NCI-H2196 treated with DMSO at 0.1 percent for 48 hours (cell line): ENCODE data around the gene RFNG.

ENCODE experiments used
- DNase-seq: peaks from one replicate; lab custom pipeline; 2025; ENCODE audit not compliant: unreplicated experiment; lab: John Stamatoyannopoulos, UW

RFNG gene

DNA sequence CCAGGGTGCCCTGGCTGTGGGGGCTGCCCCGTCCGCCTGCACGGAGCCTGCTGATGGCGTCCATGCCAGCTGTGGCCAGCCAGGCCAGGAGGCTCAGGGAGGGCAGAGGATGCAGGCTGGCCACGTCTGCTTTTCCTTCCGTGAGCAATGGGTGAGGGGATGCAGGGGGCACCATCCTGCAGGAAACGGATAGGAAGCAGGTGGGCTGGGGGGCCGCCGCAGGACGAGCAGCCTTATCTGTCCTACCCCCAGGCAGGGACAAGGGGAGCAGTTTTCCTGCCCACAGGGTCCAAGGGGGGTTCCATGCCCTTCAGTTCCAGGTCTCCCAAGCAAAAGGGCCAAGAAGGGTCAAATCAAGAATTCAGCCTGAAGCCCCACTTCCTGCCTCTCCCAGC lies 7.2 kb upstream of the RFNG start:
- no peak for DNase-seq

DNA sequence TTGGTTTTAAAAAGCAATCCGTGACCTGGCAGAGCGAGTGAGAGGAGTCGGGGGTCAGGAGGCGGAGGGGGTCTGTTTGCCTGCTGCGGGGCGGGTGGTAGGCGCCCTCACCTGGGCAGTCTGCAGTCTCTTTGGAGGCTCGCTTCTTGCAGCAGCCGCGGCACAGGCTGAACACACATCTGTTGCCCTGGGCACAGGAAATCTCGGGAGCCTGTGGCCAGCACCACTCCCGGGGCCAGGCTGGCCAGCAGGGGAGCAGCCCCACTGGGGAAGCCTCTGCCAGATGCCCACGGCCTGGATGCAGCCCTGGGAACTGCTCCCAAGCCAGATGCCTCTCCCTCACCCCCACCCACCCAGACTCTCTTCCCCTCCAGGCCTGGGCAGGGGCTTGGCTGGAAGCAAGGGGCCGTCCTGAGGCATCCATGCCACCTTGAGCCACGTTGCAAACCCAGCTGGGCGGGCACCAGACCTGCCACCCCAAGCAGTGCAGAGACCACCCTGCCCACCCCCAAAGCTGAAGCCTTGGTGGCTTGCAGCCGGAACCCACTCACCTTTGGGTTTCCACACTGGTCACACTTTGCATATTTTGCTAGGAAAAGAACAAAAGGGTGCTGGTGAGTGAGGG lies 6.7 kb upstream of the RFNG start:
- DNase-seq: no peak

DNA sequence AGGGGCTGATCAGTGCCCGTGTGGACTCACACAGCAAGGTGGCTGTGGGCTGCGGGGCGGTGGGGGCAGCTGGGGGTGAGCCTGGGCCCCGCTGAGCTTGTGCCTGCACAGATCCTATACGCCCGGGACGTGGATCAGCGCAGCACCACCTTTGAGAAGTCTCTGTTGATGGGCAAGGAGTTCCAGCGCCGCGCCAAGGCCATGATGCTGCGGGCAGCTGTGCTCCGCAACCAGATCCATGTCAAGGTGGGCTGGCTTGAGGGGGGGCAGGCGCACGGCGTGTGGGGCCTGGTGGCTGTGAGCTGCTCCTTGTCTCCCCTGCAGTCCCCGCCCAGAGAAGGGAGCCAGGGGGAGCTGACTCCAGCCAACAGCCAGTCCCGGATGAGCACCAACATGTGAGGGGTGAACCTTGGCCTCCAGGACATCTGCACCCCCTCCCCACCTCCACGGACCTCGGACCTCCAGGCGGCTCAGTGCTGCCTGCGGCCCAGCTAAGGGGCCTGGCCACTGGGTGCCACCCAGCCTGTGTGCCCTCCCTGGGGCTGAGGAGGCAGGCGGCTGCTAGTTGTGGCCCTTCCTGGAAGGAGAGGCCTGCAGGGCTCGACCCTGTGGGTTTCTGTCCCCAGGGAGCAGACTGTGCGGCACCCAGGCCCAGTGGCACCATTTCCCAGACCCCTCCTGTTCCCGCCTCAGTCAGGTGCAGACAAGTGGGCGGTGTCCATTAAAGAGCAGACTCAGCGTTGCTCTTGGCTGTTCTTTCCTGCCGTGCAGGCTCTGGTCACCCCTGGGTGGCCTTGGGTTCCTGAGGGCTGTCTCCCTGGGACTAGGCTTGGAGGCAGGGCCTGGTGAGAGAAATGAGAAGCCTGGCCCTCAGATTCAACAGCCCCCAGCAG lies 5.4 kb upstream of the RFNG start:
- no peak for DNase-seq

DNA sequence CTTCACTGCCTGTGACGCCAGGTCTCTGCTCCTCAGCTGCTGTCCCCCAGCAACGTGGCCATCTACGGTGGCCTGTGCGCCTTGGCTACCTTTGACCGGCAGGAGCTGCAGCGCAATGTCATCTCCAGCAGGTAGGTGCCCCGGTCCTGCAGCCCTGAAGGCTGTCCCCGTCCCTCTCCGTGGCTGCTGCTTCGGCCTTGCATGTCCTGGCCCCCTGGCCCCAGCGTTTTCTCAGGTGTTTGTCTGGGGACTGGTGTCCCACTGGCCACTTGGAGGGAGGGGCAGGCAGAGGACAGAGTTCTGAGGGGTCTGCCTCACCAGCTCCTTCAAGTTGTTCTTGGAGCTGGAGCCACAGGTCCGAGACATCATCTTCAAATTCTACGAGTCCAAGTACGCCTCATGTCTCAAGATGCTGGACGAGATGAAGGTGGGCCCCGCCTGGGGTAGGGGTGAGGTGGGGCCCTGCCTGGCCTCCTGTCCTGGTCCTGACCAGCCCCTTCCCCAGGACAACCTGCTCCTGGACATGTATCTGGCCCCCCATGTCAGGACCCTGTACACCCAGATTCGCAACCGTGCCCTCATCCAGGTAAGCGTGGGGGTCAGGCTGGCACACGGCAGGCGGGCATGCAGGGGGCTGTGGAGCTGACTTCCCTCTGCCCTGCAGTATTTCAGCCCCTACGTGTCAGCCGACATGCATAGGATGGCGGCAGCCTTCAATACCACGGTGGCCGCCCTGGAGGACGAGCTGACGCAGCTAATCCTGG lies 4.5 kb upstream of the RFNG start:
- no peak for DNase-seq

DNA sequence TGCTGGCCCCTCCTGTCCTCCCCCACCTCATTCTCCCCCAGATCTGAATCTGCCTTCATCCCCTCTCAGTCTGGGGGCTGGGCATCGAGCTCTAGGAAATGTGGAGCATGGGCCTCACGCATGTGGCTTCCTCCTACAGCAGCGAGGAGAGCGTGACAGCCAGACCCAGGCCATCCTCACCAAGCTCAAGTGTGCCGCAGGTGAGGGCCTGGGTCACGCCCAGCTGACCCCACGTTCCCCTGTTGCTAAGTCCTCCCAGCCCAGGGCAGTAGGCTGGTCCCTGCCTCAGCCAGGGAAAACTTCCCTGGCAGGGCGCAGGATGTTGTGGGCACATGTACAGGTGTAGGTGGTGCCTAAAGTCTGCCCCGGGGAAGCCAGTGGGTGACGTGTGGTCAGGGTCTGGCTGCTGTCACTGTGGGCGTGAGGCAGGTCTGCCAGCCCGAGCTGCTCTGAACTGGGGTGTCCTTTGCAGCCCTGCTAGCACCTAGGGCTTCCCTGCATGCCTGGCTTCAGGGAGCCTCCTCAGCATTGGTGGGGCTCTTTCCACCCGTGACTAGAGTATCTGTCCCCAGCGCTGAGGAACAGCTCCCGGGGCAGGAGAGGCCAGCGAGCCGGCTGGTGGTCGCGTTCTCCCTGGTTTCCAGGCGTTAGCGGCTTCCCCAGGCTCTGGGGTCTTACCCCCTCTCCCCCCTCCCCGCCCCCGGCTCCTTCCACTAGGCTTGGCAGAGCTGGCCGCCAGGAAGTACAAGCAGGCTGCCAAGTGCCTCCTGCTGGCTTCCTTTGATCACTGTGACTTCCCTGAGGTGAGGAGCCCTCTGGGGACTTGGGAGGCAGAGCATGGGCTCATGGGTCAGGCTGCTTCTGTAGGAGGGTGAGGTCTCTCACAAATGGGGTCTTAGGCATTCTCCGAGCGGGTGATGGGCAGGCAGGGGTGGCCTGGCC lies 3.7 kb upstream of the RFNG start:
- no peak for DNase-seq

DNA sequence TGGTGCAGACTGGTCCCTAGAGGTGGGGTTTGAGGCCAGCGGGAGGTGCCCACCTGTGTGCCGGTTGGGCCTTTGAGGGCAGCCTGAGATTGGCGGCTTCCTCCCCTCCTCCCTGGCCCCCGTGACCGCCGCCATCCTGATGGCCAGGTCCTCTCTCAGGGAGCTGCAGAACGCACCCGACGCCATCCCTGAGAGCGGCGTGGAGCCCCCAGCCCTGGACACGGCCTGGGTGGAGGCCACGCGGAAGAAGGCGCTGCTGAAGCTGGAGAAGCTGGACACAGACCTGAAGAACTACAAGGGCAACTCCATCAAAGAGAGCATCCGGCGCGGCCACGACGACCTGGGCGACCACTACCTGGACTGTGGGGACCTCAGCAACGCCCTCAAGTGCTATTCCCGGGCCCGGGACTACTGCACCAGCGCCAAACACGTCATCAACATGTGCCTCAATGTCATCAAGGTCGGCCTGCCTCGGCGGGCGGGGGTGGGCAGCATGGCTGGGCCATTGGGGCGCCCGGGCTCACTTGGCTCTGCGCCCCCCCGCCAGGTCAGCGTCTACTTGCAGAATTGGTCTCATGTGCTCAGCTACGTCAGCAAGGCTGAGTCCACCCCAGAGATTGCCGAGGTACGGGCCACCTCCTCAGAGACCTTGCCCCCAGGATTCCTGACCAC lies 2.9 kb upstream of the RFNG start:
- no peak for DNase-seq

DNA sequence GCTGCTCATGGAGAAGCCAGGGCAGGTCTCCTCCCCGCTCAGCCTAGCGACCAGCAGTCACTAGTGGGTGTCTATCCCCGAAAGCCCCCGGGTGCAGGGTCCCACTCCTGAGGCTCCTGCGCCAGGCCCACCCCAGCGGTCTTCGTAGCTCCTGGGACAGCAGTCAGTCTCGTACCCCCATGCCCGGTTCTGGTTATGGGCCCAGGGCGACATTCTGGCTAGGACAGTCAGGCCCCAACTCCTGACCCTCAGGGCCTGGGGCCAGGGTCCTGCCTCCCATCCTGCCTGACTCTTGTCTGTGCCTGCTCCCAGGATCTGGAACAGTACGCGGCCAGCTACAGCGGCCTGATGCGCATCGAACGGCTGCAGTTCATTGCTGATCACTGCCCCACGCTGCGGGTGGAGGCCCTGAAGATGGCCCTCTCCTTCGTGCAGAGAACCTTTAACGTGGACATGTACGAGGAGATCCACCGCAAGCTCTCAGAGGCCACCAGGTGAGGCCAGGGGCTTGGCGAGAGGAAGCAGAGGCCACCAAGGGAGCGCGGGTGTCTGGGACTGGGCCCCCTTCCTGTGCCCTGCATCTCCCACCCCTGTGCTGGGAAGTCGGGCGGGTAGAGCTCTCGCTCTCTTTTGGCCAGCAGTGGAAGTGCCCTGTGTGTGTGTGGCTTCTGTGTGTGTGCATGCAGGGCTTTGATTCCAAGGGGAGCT lies 2.1 kb upstream of the RFNG start:
- no peak for DNase-seq

DNA sequence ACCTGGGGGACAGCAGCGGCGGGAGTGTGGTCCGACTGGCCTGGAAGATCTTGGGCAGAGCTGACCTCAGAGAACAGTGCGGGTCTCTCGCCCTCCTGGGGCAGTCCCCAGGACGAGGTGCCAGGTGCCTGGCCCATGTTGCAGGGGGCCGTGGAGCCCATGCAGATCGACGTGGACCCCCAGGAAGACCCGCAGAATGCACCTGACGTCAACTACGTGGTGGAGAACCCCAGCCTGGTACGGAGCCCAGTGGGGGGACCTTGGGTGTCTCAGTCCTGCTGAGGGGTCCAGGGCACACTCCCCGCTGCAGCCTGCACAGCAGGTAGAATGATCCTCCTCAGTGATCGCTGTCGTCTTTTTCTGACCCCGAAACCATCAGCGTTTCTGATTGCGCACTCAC lies 1.5 kb upstream of the RFNG start:
- DNase-seq: no peak

DNA sequence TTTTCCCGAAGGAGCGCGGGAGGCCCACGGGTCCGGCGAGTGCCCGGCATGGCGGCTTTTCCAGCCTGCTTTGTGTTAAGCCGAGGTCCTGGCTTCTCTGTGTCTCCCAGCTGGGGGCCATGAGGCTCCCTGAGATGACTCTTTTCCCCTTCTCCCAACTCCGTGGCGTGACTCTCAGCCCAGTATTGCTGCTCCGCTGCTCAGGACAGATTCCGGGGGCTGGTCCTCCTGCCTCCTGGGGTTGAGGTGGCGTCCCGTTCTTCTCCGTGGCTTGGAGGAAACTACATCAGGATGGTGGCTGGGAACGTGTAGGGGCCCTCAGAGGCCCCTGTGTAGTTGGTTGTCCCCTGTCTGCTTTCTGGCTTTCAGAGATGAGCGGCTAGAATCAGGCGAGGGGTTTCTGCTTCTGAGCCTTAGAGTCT lies 1.0 kb upstream of the RFNG start:
- DNase-seq: no peak

DNA sequence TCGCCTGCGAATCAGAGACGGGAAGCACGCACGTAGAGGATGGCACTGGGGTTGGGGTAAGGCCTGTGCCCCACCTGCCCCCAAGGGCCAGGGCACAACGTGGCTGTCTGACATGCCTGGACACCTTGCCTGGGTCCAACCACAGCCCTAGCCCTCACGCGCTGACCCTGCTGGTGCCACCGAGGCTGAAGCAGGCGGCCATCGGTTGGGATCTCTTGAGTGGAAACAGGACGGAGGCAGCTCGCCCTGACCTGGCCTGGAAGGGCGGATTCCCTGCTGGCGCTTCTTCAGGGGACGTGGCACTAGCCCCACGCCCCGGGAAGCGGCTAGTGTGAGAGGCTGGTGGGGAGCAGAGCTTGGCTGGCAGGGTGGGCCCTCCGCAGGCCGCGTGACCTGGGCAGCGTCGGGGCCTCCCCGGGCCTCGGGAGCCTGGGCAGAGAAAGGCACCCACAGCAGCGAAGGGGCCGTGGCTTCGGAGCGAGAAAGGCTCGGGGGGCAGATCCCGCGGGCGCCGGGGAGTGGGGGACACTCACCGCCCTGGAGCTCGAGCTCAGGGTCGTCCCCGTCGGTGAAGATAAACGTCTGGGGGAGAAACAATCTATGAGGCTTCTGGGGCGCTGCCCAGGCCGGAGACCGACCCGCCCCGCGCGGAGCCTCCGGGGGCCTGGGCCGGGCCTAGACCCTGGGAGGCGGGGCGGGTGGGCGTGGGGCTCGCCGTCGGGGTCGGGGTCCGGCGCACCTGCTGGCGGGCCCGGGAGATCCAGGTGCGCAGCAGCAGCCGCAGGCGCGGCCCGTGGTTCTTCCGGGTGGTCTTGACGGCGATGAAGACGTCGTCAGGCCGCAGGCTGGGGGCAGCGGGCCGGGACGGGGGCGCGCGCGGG lies 610 bp downstream of the RFNG start:
- DNase-seq: no peak

DNA sequence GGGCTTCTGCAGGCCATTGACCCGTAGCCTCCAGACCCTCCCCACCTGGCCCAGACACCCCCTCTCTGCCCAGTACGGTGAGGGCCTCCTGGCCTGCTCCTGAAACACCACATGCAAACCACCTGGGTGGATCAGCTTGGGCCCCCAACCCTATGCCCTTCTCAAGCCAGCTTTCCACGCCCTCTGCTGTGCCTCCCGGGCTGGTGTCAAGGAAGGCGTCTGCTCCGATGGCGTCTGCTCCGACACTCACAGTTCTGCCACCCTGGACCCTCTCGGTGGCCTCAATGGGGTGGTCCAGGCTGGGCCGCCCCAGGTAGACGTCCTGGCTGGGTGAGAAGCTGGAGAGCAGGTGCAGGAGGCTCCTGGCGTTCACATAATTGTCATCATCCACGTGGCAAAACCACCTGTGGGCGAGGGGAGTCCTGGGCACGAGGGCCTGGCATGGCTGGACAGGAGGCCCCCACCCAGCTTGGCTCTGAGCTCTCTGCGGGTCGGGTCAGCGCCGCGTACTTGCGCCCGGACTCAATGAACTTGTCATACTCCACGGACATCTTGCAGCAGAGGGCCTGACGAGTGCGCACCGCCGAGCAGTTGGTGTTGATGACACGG lies 1.4 kb downstream of the RFNG start:
- DNase-seq: no peak

DNA sequence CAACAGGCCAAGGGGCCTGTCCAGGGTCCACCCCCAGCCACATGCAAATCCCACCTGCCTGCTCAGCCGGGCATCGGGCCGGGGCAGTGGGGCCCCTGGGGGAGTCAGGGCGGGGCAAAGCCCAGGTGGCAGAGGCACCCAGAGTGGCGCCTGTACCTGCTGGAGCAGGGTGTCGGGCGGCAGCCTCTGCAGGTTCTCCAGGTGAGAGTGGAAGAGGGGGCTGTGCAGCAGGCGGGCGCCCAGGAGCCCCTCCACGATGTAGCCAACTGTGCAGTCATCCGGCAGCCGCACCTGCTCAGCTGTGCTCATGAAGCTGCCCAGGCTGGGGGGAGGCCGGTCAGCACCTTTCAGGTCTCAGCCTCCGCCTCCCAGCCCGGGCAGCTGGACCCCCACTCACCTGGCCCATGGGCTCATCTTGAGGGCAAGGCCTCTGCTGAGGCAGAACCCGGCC lies 2.1 kb downstream of the RFNG start:
- no peak for DNase-seq

DNA sequence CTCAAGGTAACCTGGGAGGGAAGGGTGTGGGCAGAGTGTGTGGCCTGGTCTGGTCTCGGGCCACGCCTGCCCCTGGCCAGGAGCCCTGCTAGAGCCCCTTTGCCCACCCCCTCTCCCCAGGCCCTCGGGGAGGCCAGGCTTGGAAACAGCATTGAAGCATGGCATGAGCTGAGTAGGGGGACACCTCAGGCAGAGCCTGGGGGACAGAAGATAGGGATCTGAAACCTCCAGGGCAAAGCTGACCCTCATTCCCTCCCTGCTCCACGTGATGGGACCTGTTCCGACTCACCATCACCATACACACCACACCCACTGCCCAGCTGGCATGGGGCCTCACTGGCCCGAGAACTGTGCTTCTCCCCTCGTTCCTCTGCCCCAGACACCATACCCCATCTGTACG lies 2.5 kb downstream of the RFNG start:
- DNase-seq: no peak

DNA sequence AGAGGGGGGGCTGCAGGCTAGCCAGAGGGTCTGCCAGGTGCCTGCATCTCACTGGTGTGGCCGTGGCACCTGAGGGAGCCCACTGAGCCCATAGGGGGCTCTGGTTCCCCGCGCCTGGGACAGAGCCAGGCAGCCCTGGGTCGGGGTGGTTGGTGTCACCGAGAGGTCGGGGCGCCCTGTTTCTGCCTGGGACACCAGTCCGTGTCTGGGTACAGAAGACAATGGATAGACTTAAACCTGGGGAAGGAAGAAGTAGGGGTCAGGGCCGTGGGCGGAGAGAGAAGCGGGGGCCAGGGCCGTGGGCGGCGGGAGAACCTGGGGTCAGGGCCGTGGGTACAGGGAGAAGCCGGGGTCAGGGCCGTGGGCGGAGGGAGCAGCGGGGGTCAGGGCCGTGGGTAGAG lies 3.0 kb downstream of the RFNG start:
- DNase-seq: no peak

DNA sequence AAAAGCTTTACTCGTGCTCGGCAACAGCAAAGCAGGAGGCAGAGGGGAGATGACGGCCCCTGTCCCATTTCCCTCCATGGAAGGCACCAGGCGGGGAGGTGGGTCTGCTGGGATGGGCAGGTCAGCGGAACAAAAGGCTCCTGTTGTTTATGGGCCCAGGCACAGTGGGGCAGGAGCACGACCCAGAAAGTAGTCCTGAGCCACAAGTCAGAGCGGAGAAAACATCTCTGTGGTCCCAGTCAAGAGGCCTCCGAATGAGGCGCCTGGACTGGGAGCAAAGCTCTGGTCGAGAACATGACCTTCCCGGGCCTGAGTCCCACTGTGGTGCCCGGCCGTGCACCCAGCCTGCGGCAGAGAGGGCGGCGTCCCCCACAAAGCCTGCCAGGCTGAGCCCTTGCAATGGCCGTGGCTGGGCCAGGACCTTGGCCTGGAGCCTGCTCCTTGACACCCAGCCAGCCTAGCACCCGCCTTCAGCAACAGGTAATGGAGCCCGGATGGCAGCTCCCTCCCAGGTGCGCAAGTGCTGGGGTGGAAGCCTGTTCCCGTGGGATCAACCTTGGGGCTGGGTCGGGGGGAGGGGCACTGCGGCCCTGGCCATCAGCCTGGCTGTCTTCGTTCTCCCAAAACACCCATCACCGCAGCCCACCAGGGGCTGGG lies 3.6 kb downstream of the RFNG start:
- no peak for DNase-seq

DNA sequence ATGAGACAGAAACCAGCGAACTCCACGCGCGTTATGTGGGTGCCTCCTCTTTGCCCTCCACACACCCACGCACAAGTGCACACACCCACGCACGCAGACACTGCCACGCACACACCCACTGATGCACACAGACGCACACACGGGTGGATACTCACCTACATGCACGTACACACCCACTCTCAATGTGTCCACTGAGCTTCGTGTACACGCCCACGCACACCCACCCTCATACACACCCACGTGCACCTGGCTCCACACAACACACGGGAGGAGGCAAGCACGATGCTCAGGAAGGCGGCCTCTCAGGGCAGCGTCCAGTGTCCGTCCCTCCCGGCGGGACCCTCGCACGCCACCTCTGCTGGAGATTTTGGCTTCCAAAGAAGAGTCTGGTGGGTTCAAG lies 4.2 kb downstream of the RFNG start:
- DNase-seq: no peak

DNA sequence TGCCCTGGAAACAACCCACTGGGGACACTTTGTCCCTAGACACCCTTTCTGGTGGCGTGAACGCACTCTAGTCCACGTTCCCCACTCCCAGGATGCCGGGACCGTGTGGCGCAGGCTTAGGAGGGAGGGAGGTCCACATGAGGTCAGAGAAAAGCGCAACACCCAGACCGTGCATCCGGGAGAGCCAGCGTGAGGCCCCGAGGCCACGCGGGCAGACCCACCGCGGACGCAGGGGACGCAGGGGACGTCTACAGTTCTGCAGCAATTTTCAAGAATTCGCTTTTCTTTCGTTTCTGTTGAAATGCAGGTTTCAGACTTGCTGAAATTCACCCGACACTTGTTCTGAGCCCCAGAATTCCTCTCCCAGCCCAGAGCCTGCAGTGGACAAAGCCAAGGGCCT lies 4.7 kb downstream of the RFNG start:
- no peak for DNase-seq
